T follicular helper cell (primary cell): ENCODE results near the gene GALNT14.

Experiments
- DNase-seq: peaks from one replicate; pipeline ENCODE4 v3.0.0-alpha.2; 2020; ENCODE audit warnings: low read depth

GALNT14 gene

GRCh38 chr2:30974092-30974491, 164.1 kb downstream of the GALNT14 start:
- DNase-seq: no peak

- no peak for DNase-seq
These were observed 166.8 kb downstream of the GALNT14 start for GRCh38 chr2:30971231-30972025.

GRCh38 chr2:30968660-30969397, 169.4 kb downstream of the GALNT14 start:
- DNase-seq: no peak

- DNase-seq: no peak
These were observed 171.5 kb downstream of the GALNT14 start for GRCh38 chr2:30966786-30967185.

- no peak for DNase-seq
These were observed 173.2 kb downstream of the GALNT14 start for GRCh38 chr2:30965022-30965531.

- no peak for DNase-seq
These were observed 173.8 kb downstream of the GALNT14 start for GRCh38 chr2:30964334-30965005.

- DNase-seq: no peak
These were observed 175.1 kb downstream of the GALNT14 start for GRCh38 chr2:30963184-30963583.

GRCh38 chr2:30960213-30960612, 178.0 kb downstream of the GALNT14 start:
- DNase-seq: no peak

GRCh38 chr2:30959653-30960052, 178.6 kb downstream of the GALNT14 start:
- no peak for DNase-seq

GRCh38 chr2:30958918-30959265, 179.3 kb downstream of the GALNT14 start:
- no peak for DNase-seq

- no peak for DNase-seq
These were observed 179.9 kb downstream of the GALNT14 start for GRCh38 chr2:30958193-30958917.

GRCh38 chr2:30957591-30957990, 180.6 kb downstream of the GALNT14 start:
- DNase-seq: no peak

GRCh38 chr2:30956995-30957394, 181.2 kb downstream of the GALNT14 start:
- DNase-seq: no peak

- no peak for DNase-seq
These were observed 182.6 kb downstream of the GALNT14 start for GRCh38 chr2:30955516-30956132.

GRCh38 chr2:30950339-30950738, 187.9 kb downstream of the GALNT14 start:
- no peak for DNase-seq

- DNase-seq: no peak
These were observed 188.8 kb downstream of the GALNT14 start for GRCh38 chr2:30949435-30949834.

GRCh38 chr2:30948857-30949256, 189.4 kb downstream of the GALNT14 start:
- no peak for DNase-seq

- no peak for DNase-seq
These were observed 190.1 kb downstream of the GALNT14 start for GRCh38 chr2:30948130-30948529.

- DNase-seq: no peak
These were observed 190.6 kb downstream of the GALNT14 start for GRCh38 chr2:30947686-30948085.

GRCh38 chr2:30942419-30942818, 195.8 kb downstream of the GALNT14 start:
- DNase-seq: no peak

GRCh38 chr2:30940839-30941238, 197.4 kb downstream of the GALNT14 start:
- DNase-seq: no peak

- no peak for DNase-seq
These were observed 198.9 kb downstream of the GALNT14 start for GRCh38 chr2:30939364-30939763.
